Caco-2 (cell line): ENCODE results near the gene SLC29A3. TPM values are rescaled to one million over a fixed set of nuclear protein-coding genes. Genes with fewer than 3 reads are reported as not detected.

ENCODE experiments used
- BruUV-seq: library from RNA; stranded (reverse); fragments of 400-500 nt; replicated peaks from 2 replicates; lab custom pipeline; 2021; lab: Mats Ljungman, UMichigan
- CTCF ChIA-PET: fragments of 300-600 bp; sonication (Branson Sonifier 250); formaldehyde crosslinking; loops from one replicate; lab custom pipeline; 2022; ENCODE audit warnings: antibody characterized with exemption; lab: Charles Lee
- POLR2A ChIA-PET: fragments of 300-600 bp; sonication (Branson Sonifier 250); formaldehyde crosslinking; loops from one replicate; lab custom pipeline; 2022; ENCODE audit warnings: antibody characterized with exemption; lab: Charles Lee
- DNase-seq, 2 experiments: peaks; one replicate each; pipeline versions ENCODE4 v3.0.0 to v3.0.0-alpha.2; 2020 to 2022
- H3K27me3 ChIP-seq: replicated peaks from 2 replicates; pipeline ENCODE4 v1.6.0; 2011; ENCODE audit warnings: low read length; ENCODE audit not compliant: control insufficient read depth, insufficient read depth
- H3K36me3 ChIP-seq: 2 replicates; pipeline ENCODE4 v1.5.1; 2011; ENCODE audit warnings: low read length; ENCODE audit not compliant: control insufficient read depth, insufficient read depth
- H3K4me1 ChIP-seq: fragments of 250-450 bp; sonication (Bioruptor Pico); 2 replicates; pipeline ENCODE4 v1.5.1; 2020; ENCODE audit warnings: mild to moderate bottlenecking
- H3K4me3 ChIP-seq: 2 replicates; pipeline ENCODE4 v1.5.1; 2011; ENCODE audit warnings: low read depth, mild to moderate bottlenecking, control low read depth, low read length
- H3K9me3 ChIP-seq: fragments of 250-450 bp; sonication (Bioruptor Pico); 2 replicates; pipeline ENCODE4 v1.5.1; 2020; ENCODE audit warnings: mild to moderate bottlenecking, moderate library complexity
- H3K27ac Mint-ChIP-seq: one replicate; pipeline ENCODE4 v1.8.0; 2022; ENCODE audit warnings: mixed read lengths; ENCODE audit not compliant: unreplicated experiment
- H3K27me3 Mint-ChIP-seq: one replicate; pipeline ENCODE4 v1.8.0; 2022; ENCODE audit warnings: mixed read lengths; ENCODE audit not compliant: insufficient read depth, unreplicated experiment
- H3K36me3 Mint-ChIP-seq: one replicate; pipeline ENCODE4 v1.8.0; 2022; ENCODE audit warnings: mild to moderate bottlenecking, mixed read lengths; ENCODE audit not compliant: insufficient read depth, unreplicated experiment
- H3K4me1 Mint-ChIP-seq: one replicate; pipeline ENCODE4 v1.8.0; 2022; ENCODE audit warnings: low read depth, mixed read lengths; ENCODE audit not compliant: unreplicated experiment
- H3K4me3 Mint-ChIP-seq: one replicate; pipeline ENCODE4 v1.8.0; 2022; ENCODE audit warnings: mild to moderate bottlenecking, moderate library complexity, mixed read lengths; ENCODE audit not compliant: unreplicated experiment
- H3K9me3 Mint-ChIP-seq: one replicate; pipeline ENCODE4 v1.8.0; 2022; ENCODE audit warnings: mixed read lengths; ENCODE audit not compliant: unreplicated experiment
- intact Hi-C: fragments of 100-400 bp; cut with micrococcal nuclease; formaldehyde crosslinking; loops from one replicate; pipeline ENCODE4 v1.10.0; 2022; ENCODE audit not compliant: unreplicated experiment
- total RNA-seq: library from RNA; stranded (reverse); gene quantifications from 2 replicates; pipeline ENCODE4 v1.2.3, GENCODE V29; 2022
- TF ChIP-seq, protein P1 (sequence below), 2 experiments: fragments of 200-600 bp in 1 of 2; IDR thresholded peaks; 1 replicate in 1 of 2; 2 replicates in 1 of 2; pipeline versions ENCODE4 v1.5.1 to v1.8.0; 2011 to 2022; ENCODE audit warnings: antibody characterized with exemption in 1 of 2, control low read depth in 1 of 2, inconsistent platforms in 1 of 2, low read depth in 1 of 2, low read length in 1 of 2, mild to moderate bottlenecking in 1 of 2, moderate library complexity in 1 of 2; ENCODE audit not compliant: insufficient read depth in 1 of 2, severe bottlenecking in 1 of 2, unreplicated experiment in 1 of 2

Gene SLC29A3
- total RNA-seq, 1 experiment from 2014 or later, result 20.7 TPM

DNA sequence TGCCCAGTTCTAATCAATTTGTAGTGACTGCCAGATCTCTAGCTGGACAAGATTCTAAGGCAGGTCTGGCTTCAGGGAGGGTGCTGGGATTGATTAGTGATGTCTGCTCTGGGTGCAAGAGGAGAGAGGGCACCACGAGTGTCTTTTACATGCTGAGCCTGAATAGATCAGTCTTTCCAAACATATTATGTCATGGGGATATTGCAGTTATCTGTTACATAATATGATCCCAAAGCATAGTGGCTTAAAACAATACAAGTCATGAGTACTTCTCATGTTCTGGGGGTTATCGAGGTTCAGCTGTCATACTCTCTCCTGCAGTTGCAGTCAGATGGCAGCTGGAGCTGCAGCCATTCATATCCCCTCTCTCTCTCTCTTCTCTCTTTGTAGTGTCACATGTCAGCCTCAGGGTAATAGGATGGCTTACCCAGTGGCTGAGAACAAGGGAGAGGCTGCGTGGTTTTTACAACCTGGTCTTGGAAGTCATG is 26.0 kb downstream of the SLC29A3 start:
- POLR2A ChIA-PET, result no interaction called here
- TF ChIP-seq, protein P1, sequence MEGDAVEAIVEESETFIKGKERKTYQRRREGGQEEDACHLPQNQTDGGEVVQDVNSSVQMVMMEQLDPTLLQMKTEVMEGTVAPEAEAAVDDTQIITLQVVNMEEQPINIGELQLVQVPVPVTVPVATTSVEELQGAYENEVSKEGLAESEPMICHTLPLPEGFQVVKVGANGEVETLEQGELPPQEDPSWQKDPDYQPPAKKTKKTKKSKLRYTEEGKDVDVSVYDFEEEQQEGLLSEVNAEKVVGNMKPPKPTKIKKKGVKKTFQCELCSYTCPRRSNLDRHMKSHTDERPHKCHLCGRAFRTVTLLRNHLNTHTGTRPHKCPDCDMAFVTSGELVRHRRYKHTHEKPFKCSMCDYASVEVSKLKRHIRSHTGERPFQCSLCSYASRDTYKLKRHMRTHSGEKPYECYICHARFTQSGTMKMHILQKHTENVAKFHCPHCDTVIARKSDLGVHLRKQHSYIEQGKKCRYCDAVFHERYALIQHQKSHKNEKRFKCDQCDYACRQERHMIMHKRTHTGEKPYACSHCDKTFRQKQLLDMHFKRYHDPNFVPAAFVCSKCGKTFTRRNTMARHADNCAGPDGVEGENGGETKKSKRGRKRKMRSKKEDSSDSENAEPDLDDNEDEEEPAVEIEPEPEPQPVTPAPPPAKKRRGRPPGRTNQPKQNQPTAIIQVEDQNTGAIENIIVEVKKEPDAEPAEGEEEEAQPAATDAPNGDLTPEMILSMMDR (IDR thresholded peaks at IDR 0.05; ENCODE audit: insufficient read depth in 1 of 2, low read depth in 1 of 2, low read length in 1 of 2, severe bottlenecking in 1 of 2, unreplicated experiment in 1 of 2), result no peak
- DNase-seq, result no peak
- Histone ChIP-seq H3K9me3 (no peaks in the 10 kb centered on the region), H3K4me1 (peaks cover 83% of the 10 kb centered on the region), H3K27me3 (no peaks in the 10 kb centered on the region), H3K36me3 (no peaks in the 10 kb centered on the region), H3K4me3 (no peak overlapping the region)
- CTCF ChIA-PET, result interaction anchor here (2.2 to 2.3 kb wide), 2 partner anchors 11 to 29 kb away, joined by 6 read pairs; no protein-coding TSS in a partner anchor
- H3K9me3 Mint-ChIP-seq, result no peaks in the 10 kb centered on the region
- peaks cover 65% of the 10 kb centered on the region for H3K4me1 Mint-ChIP-seq
- peak overlapping the region; percentile 61 for H3K27ac Mint-ChIP-seq
- H3K36me3 Mint-ChIP-seq, result peaks cover 14% of the 10 kb centered on the region
- intact Hi-C loops, result no loop called here
- no TSS peak for BruUV-seq
- no peak overlapping the region for H3K4me3 Mint-ChIP-seq
- H3K27me3 Mint-ChIP-seq, result no peaks in the 10 kb centered on the region

DNA sequence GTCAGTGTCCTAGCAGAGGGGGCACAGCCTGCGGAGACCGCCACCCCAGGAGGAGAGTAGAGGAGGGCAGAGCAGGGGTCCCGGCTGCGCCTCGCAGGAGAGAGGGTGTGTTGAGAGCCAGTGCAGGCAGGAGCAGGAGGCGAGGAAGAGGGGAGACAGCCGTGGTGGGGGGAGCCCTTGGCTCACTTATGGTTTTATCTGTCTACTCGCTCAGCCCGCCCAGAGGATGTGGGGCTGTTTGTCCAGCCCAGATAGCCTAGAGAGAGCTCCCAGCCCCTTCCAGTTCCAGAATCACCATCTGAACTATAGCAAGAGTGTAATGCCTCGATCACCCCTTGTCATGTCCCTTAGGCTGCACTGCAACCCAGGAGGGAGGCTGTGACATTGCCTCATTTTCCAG is 26.6 kb downstream of the SLC29A3 start:
- intact Hi-C loops, result no loop called here
- Mint-ChIP-seq H3K27ac (peak overlapping the region; percentile 61), H3K9me3 (no peaks in the 10 kb centered on the region), H3K4me3 (no peak overlapping the region), H3K4me1 (peaks cover 58% of the 10 kb centered on the region), H3K27me3 (no peaks in the 10 kb centered on the region), H3K36me3 (peaks cover 7% of the 10 kb centered on the region)
- Histone ChIP-seq H3K27me3 (no peaks in the 10 kb centered on the region), H3K36me3 (no peaks in the 10 kb centered on the region), H3K4me3 (no peak overlapping the region), H3K4me1 (peaks cover 77% of the 10 kb centered on the region), H3K9me3 (no peaks in the 10 kb centered on the region)
- CTCF ChIA-PET, result interaction anchor here (0.8 kb wide), 1 partner anchor 26 kb away, joined by 3 read pairs; no protein-coding TSS in a partner anchor
- BruUV-seq, result no TSS peak
- POLR2A ChIA-PET, result no interaction called here
- DNase-seq, result no peak
- TF ChIP-seq, protein P1 (IDR thresholded peaks at IDR 0.05; ENCODE audit: insufficient read depth in 1 of 2, low read depth in 1 of 2, low read length in 1 of 2, severe bottlenecking in 1 of 2, unreplicated experiment in 1 of 2), result no peak

DNA sequence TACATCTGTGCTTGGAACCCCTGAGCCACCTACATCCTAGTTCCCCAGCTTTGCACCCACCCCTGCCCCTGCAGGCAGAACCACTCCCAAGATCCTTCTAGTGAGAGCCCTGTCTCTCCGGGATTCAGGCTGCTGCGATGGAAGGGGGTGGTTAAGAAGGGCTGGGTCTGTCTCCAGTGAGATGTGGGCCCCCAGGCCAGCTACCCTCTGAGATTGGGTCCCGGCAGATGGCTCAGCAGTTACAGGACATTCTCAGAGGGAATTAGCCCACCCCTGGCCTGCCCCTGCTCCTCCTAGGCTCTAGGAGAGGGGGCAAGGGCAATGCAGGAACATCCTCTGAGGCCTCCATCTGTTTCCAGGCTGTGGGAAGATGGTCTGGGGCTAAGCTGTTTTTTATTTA is 27.7 kb downstream of the SLC29A3 start:
- TF ChIP-seq, protein P1 (IDR thresholded peaks at IDR 0.05; ENCODE audit: insufficient read depth in 1 of 2, low read depth in 1 of 2, low read length in 1 of 2, severe bottlenecking in 1 of 2, unreplicated experiment in 1 of 2), result no peak
- H3K27ac Mint-ChIP-seq, result no peak overlapping the region

More for the DNA sequence above, 27.7 kb downstream of the SLC29A3 start:
- no peaks in the 10 kb centered on the region for H3K36me3 ChIP-seq
- no peak for DNase-seq
- H3K4me3 ChIP-seq, result no peak overlapping the region
- H3K36me3 Mint-ChIP-seq, result peaks cover 4% of the 10 kb centered on the region
- no peaks in the 10 kb centered on the region for H3K9me3 Mint-ChIP-seq
- BruUV-seq, result no TSS peak
- ChIA-PET POLR2A (no interaction called here), CTCF (no interaction called here)
- intact Hi-C loops, result no loop called here
- no peak overlapping the region for H3K4me3 Mint-ChIP-seq
- H3K9me3 ChIP-seq, result no peaks in the 10 kb centered on the region
- peaks cover 51% of the 10 kb centered on the region for H3K4me1 Mint-ChIP-seq
- H3K27me3 Mint-ChIP-seq, result no peaks in the 10 kb centered on the region
- peaks cover 66% of the 10 kb centered on the region for H3K4me1 ChIP-seq
- H3K27me3 ChIP-seq, result no peaks in the 10 kb centered on the region
